GM10248 (cell line): ENCODE measurements around the gene SERPINB2.

Experiments used
- CTCF ChIA-PET: fragments of 300-600 bp; sonication (Branson Sonifier 250); formaldehyde crosslinking; extraction: SDS; loops from one replicate; lab custom pipeline; 2021; ENCODE audit warnings: antibody characterized with exemption; lab: Yijun Ruan, JAX
- POLR2A ChIA-PET: fragments of 350-650 bp; sonication (Branson Sonifier 250); formaldehyde crosslinking; extraction: SDS; loops from one replicate; lab custom pipeline; 2020; ENCODE audit warnings: antibody characterized with exemption; lab: Yijun Ruan, JAX
- DNase-seq: peaks from one replicate; pipeline ENCODE4 v3.0.0; 2012; ENCODE audit errors: extremely low spot score
- TF ChIP-seq, protein P1 (sequence below): IDR thresholded peaks from 2 replicates; pipeline ENCODE4 v1.5.1; 2012; ENCODE audit warnings: mild to moderate bottlenecking, low read depth; ENCODE audit errors: extremely low read depth, missing control alignments, control extremely low read depth

The SERPINB2 gene

GRCh38 chr18:63858456-63858855 is 29.0 kb upstream of the SERPINB2 start:
- DNase-seq: no peak
- TF ChIP-seq, protein P1, sequence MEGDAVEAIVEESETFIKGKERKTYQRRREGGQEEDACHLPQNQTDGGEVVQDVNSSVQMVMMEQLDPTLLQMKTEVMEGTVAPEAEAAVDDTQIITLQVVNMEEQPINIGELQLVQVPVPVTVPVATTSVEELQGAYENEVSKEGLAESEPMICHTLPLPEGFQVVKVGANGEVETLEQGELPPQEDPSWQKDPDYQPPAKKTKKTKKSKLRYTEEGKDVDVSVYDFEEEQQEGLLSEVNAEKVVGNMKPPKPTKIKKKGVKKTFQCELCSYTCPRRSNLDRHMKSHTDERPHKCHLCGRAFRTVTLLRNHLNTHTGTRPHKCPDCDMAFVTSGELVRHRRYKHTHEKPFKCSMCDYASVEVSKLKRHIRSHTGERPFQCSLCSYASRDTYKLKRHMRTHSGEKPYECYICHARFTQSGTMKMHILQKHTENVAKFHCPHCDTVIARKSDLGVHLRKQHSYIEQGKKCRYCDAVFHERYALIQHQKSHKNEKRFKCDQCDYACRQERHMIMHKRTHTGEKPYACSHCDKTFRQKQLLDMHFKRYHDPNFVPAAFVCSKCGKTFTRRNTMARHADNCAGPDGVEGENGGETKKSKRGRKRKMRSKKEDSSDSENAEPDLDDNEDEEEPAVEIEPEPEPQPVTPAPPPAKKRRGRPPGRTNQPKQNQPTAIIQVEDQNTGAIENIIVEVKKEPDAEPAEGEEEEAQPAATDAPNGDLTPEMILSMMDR: no peak
- ChIA-PET CTCF (interaction anchor here (0.8 to 1.1 kb wide), 2 partner anchors 13 to 78 kb away, joined by 3 to 4 read pairs; no protein-coding TSS in a partner anchor), POLR2A (no interaction called here)

DNA sequence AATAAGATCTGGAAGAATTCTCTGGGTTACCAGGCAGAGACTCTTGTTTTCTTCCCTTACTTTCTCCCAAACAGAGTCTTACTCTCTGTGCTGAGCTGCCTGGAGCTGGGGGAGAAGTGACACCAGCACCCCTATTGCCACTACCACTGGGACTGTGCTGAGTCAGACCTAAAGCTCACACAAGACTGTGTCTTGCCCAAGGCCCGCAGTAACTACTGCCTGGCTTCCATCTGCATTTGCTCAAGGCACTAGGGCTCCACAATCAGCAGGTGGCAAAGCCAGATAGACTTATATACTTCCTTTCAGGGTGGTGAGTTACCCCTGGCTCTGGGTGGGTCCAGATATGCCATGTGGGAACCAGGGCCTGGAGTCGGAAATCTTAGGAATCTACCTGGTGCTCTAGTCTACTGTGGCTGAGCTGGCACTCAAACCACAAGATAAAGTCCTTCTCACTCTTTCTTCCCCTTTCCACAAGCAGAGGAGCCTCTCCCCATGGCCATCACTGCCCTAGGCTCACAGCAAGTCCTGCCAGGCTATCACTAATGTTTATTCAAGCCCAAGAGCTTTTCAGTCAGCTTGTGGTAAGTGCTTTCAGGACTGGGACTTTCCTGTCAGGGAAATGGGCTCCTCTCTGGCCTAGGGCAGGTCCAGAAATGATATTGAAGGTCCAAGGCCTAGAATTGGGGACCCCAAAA is 27.6 kb upstream of the SERPINB2 start:
- ChIA-PET CTCF (interaction anchor here (1.0 to 1.6 kb wide), 4 partner anchors 12 to 342 kb away, joined by 3 to 5 read pairs (median 4); no protein-coding TSS in a partner anchor), POLR2A (no interaction called here)
- no peak for DNase-seq
- TF ChIP-seq, protein P1: no peak

DNA sequence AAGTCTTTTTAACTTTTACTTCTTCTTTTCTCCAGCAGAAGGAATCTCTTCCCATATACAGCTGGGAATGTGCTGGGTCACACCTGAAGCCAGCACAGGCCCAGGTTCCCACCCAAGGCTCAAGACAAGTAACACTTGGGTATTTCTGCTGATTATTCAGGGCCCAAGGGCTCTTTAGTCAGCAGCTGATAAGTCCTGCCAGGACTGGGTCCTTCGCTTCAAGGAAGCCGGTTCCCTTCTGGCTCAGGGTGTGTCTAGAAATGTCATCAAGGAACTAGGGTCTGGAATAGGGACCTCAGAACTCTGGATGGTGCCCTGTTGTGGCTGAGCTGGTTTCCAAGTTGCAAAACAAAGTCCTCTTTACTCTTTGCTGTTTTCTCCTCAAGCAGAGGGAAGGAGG is 27.0 kb upstream of the SERPINB2 start:
- ChIA-PET CTCF (interaction anchor here (1.1 to 1.6 kb wide), 3 partner anchors 13 to 76 kb away, joined by 5 read pairs; no protein-coding TSS in a partner anchor), POLR2A (no interaction called here)
- TF ChIP-seq, protein P1: no peak
- no peak for DNase-seq

DNA sequence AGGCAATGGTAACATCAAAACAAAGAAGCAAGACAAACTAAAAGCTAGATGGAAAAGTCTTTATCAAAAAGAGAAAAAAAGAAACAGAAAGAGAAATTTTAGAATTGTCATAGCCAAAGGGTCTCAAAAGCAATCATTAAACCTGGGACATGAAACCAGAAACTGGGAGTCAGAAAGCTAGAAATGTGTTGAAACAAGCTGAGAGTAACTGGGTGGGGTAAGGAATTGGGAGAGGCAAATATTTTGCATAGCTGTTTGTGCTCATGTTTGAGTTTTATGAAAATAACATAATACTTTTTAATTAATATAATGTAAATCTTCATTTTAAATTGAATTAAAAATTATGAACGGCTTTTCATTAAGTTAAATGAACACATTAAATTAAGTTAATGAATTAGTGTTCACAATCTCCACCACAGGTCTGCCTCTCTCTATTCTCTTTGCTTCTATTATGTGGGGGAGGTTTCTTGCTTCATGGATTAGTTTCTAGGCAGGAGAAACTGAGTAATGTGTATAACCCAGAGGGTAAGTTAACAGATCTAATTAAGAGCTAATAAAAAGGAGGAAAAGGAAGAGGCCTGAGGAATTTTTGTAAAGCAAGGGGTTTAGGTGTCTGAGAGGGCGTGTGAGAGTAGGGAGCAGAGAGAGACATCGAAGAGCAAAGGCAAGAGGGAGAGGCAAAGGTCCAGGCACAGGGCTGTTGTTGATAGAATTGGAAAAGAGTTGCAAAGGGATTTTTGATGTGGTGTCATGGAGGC is 20.0 kb upstream of the SERPINB2 start:
- ChIA-PET POLR2A (no interaction called here), CTCF (interaction anchor here (0.9 to 1.7 kb wide), 3 partner anchors 48 to 349 kb away, joined by 3 to 6 read pairs (median 5); no protein-coding TSS in a partner anchor)
- TF ChIP-seq, protein P1: no peak
- no peak for DNase-seq

- TF ChIP-seq, protein P1: no peak
- no peak for DNase-seq
- POLR2A ChIA-PET: no interaction called here
- CTCF ChIA-PET: no interaction called here
Measured at GRCh38 chr18:63868546-63868945, 19.0 kb upstream of the SERPINB2 start.

GRCh38 chr18:63869374-63869773 is 18.1 kb upstream of the SERPINB2 start:
- TF ChIP-seq, protein P1: no peak
- ChIA-PET POLR2A (no interaction called here), CTCF (interaction anchor here (1.9 kb wide), 1 partner anchor 15 kb away, joined by 6 read pairs; no protein-coding TSS in a partner anchor)
- no peak for DNase-seq
